Limb (tissue), 2 donors: Measurements from ENCODE around the gene ZPBP2.
"Not testable (repeated sequence)": the region's sequence is repeated elsewhere in the genome, so short reads cannot be mapped to it uniquely, and the experiment has no call there.

Experiments used
- DNase-seq, 2 donors: peaks; one replicate each; pipeline ENCODE4 v3.0.0-alpha.2; 2016; ENCODE audit errors: extremely low spot score in 2 of 2

The ZPBP2 gene

GRCh38 chr17:39854909-39855308 is 13.1 kb upstream of the ZPBP2 start:
- DNase-seq = no peak

GRCh38 chr17:39855911-39856649 is 11.9 kb upstream of the ZPBP2 start:
- not testable (repeated sequence) for DNase-seq

GRCh38 chr17:39861235-39861634 is 6.8 kb upstream of the ZPBP2 start:
- no peak for DNase-seq

GRCh38 chr17:39863244-39863917 is 4.6 kb upstream of the ZPBP2 start:
- DNase-seq = no peak

- DNase-seq = peak in 1 of 2 donors; percentile 66
Measured at GRCh38 chr17:39863918-39864746, 3.9 kb upstream of the ZPBP2 start, which contains the start of gene IKZF3. Gene IKZF3, minus strand, starts transcription at chr17:39864312. Its CDS starts 186 bp downstream, at chr17:39864126.

- DNase-seq = no peak
Measured at GRCh38 chr17:39866013-39866730, 1.8 kb upstream of the ZPBP2 start.

GRCh38 chr17:39867084-39867879 is 720 bp upstream of the ZPBP2 start:
- no peak for DNase-seq

GRCh38 chr17:39868554-39868942 is 546 bp downstream of the ZPBP2 start:
- no peak for DNase-seq

- no peak for DNase-seq
Measured at GRCh38 chr17:39870776-39871175, 2.8 kb downstream of the ZPBP2 start.

- no peak for DNase-seq
Measured at GRCh38 chr17:39871801-39872200, 3.8 kb downstream of the ZPBP2 start.

- DNase-seq = no peak
Measured at GRCh38 chr17:39872751-39873150, 4.7 kb downstream of the ZPBP2 start.

- DNase-seq = not testable (repeated sequence)
Measured at GRCh38 chr17:39886102-39886501, 18.1 kb downstream of the ZPBP2 start.

GRCh38 chr17:39887078-39887477 is 19.1 kb downstream of the ZPBP2 start:
- no peak for DNase-seq

GRCh38 chr17:39889200-39889599 is 21.2 kb downstream of the ZPBP2 start:
- no peak for DNase-seq

GRCh38 chr17:39894681-39895376 is 26.8 kb downstream of the ZPBP2 start:
- DNase-seq = no peak

GRCh38 chr17:39898088-39898487 is 30.1 kb downstream of the ZPBP2 start:
- DNase-seq = no peak

GRCh38 chr17:39899215-39899614 is 31.2 kb downstream of the ZPBP2 start:
- no peak for DNase-seq

GRCh38 chr17:39902027-39902426 is 34.0 kb downstream of the ZPBP2 start:
- DNase-seq = not testable (repeated sequence)

GRCh38 chr17:39903158-39903884 is 35.3 kb downstream of the ZPBP2 start:
- DNase-seq = no peak
